Measurements from ENCODE around the gene ERC2. TPM values are rescaled to one million over a fixed set of nuclear protein-coding genes. Genes with fewer than 3 reads are reported as not detected.

ERC2 gene
- total and polyA plus RNA-seq, 2 of the 13 experiments (the other 11 are each of a cell fraction or from before 2014, with no cell fraction given) = 0.16 to 0.22 TPM

DNA sequence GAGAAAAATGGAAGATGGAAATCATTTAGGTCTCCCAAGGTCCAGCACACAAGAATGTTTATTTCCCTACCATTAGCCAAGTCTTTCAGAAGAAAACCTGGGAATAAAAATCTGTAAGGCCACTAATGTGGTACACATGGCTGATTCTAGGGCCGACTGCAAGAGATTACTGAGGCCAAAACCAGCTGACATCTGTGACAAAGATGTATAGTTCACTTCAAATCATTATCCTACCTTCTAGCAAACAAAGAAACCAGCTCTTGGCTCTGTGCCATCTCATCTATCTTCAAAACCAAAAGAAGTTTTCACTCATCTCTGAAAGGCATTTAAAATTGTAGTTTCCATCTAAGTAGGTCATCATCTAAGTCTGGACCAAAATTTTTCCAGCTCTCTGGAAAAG lies 43.9 kb downstream of the ERC2 start:
- Histone ChIP-seq H4K20me1 (ENCODE audit: insufficient read depth, low read length) (no peaks in the 10 kb centered on the region), H3K4me1 (ENCODE audit: insufficient read depth, low read length) (no peaks in the 10 kb centered on the region), H3K27me3 (ENCODE audit: control insufficient read depth in 1 of 2, insufficient read depth in 2 of 2, low read length in 2 of 2) (peaks cover 0 to 4% of the 10 kb centered on the region in 2 experiments; a peak in 1 of 5 replicates), H3K79me2 (ENCODE audit: insufficient read depth, low read length) (no peaks in the 10 kb centered on the region), H3K9ac (ENCODE audit: insufficient read depth, low read depth, low read length) (no peak overlapping the region), H3K36me3 (replicated peaks in 1 of 2; ENCODE audit: control insufficient read depth in 1 of 2, insufficient read depth in 2 of 2, low read length in 2 of 2) (no peaks in the 10 kb centered on the region), H3K9me3 (ENCODE audit: low read length) (no peaks in the 10 kb centered on the region), H3K4me2 (ENCODE audit: low read depth, low read length) (no peak overlapping the region), H3K4me3 (replicated peaks in 1 of 3; ENCODE audit: insufficient read depth in 1 of 3, low read depth in 2 of 3, low read length in 3 of 3) (no peak overlapping the region), H3K27ac (ENCODE audit: extremely low read length, insufficient read depth, low read length) (no peak overlapping the region), H2AFZ (ENCODE audit: low read length) (no peak overlapping the region)
- WGBS (ENCODE audit: low lambda C conversion rate) = 0% methylated on average over 1 of the region's 1 CpG
- intact Hi-C loops (cut with micrococcal nuclease; ENCODE audit: unreplicated experiment) (no loop called here), in situ Hi-C loops (cut with HindIII; ENCODE audit: extremely low pct_ligation_motif_present, low pct_unique_long_range_greater_than_20kb) (no loop called here)
- no TSS peak for BruUV-seq (replicated peaks)
- FAIRE-seq (no peak), ATAC-seq (no peak), DNase-seq (ENCODE audit: low spot score) (no peak)
- POLR2A ChIA-PET = no interaction called here
- CTCF ChIA-PET (ENCODE audit: low intra/inter-chr PET ratio, low total read pairs) = no interaction called here
- no peak for TF ChIP-seq PTBP1 (IDR thresholded peaks at IDR 0.05; ENCODE audit: low read depth, low read length, poor library complexity, severe bottlenecking)

DNA sequence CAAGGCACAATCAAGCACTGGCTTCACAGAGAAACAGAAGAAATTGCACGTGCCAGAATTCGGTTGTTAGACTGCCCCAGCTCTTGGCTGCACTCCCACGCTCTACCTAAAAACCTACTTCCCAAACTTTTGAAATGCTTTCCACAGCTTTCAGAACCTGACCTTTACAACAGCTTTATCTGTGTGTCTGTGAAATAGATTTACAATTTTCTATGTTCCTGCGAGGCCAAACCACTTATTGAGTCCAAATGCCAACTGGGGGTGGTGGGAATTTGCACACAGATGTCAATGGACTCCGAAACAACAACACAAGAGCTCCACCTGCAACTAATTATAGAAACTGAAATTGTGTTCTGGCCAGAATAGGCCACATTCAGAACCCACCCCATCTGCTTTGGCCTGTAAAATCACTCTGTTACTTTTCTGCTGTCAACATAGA lies 44.6 kb downstream of the ERC2 start:
- no peak for FAIRE-seq
- intact Hi-C loops (cut with micrococcal nuclease; ENCODE audit: unreplicated experiment) = no loop called here

More for the DNA sequence above, 44.6 kb downstream of the ERC2 start:
- Histone ChIP-seq H3K27ac (ENCODE audit: extremely low read length, insufficient read depth, low read length) (no peak overlapping the region), H2AFZ (ENCODE audit: low read length) (no peak overlapping the region), H3K9ac (ENCODE audit: insufficient read depth, low read depth, low read length) (no peak overlapping the region), H3K4me2 (ENCODE audit: low read depth, low read length) (no peak overlapping the region), H3K27me3 (ENCODE audit: control insufficient read depth in 1 of 2, insufficient read depth in 2 of 2, low read length in 2 of 2) (peaks cover 0 to 4% of the 10 kb centered on the region in 2 experiments; a peak in 1 of 5 replicates), H3K36me3 (replicated peaks in 1 of 2; ENCODE audit: control insufficient read depth in 1 of 2, insufficient read depth in 2 of 2, low read length in 2 of 2) (no peaks in the 10 kb centered on the region), H3K9me3 (ENCODE audit: low read length) (no peaks in the 10 kb centered on the region), H3K4me3 (replicated peaks in 1 of 3; ENCODE audit: insufficient read depth in 1 of 3, low read depth in 2 of 3, low read length in 3 of 3) (no peak overlapping the region), H3K79me2 (ENCODE audit: insufficient read depth, low read length) (no peaks in the 10 kb centered on the region), H3K4me1 (ENCODE audit: insufficient read depth, low read length) (no peaks in the 10 kb centered on the region), H4K20me1 (ENCODE audit: insufficient read depth, low read length) (no peaks in the 10 kb centered on the region)
- WGBS (ENCODE audit: low lambda C conversion rate) = 26% methylated on average over 5 of the region's 5 CpGs
- ChIA-PET CTCF (ENCODE audit: low intra/inter-chr PET ratio, low total read pairs) (no interaction called here), POLR2A (no interaction called here)
- in situ Hi-C loops (cut with HindIII; ENCODE audit: extremely low pct_ligation_motif_present, low pct_unique_long_range_greater_than_20kb) = no loop called here
- TF ChIP-seq HDAC1 (CRISPR knock-in tag; IDR thresholded peaks at IDR 0.05) (no peak), HOXD1 (CRISPR knock-in tag; IDR thresholded peaks at IDR 0.05) (no peak), AGO2 (optimal IDR thresholded peaks at IDR 0.05; ENCODE audit: low read depth, low read length) (no peak), FOXJ3 (CRISPR knock-in tag; IDR thresholded peaks at IDR 0.05; ENCODE audit: borderline replicate concordance) (no peak), ZNF75D (CRISPR knock-in tag; IDR thresholded peaks at IDR 0.05; ENCODE audit: borderline replicate concordance) (no peak)
- TF ChIP-seq, protein P1, sequence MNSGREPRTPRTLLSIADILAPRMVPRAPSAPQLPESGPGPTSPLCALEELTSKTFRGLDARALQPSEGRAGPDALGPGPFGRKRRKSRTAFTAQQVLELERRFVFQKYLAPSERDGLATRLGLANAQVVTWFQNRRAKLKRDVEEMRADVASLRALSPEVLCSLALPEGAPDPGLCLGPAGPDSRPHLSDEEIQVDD (CRISPR knock-in tag; IDR thresholded peaks at IDR 0.05; ENCODE audit: borderline replicate concordance) = no peak
- TF ChIP-seq, protein P2, sequence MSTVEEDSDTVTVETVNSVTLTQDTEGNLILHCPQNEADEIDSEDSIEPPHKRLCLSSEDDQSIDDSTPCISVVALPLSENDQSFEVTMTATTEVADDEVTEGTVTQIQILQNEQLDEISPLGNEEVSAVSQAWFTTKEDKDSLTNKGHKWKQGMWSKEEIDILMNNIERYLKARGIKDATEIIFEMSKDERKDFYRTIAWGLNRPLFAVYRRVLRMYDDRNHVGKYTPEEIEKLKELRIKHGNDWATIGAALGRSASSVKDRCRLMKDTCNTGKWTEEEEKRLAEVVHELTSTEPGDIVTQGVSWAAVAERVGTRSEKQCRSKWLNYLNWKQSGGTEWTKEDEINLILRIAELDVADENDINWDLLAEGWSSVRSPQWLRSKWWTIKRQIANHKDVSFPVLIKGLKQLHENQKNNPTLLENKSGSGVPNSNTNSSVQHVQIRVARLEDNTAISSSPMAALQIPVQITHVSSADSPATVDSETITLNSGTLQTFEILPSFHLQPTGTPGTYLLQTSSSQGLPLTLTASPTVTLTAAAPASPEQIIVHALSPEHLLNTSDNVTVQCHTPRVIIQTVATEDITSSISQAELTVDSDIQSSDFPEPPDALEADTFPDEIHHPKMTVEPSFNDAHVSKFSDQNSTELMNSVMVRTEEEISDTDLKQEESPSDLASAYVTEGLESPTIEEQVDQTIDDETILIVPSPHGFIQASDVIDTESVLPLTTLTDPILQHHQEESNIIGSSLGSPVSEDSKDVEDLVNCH (CRISPR knock-in tag; IDR thresholded peaks at IDR 0.05) = no peak
- TF ChIP-seq, protein P3, sequence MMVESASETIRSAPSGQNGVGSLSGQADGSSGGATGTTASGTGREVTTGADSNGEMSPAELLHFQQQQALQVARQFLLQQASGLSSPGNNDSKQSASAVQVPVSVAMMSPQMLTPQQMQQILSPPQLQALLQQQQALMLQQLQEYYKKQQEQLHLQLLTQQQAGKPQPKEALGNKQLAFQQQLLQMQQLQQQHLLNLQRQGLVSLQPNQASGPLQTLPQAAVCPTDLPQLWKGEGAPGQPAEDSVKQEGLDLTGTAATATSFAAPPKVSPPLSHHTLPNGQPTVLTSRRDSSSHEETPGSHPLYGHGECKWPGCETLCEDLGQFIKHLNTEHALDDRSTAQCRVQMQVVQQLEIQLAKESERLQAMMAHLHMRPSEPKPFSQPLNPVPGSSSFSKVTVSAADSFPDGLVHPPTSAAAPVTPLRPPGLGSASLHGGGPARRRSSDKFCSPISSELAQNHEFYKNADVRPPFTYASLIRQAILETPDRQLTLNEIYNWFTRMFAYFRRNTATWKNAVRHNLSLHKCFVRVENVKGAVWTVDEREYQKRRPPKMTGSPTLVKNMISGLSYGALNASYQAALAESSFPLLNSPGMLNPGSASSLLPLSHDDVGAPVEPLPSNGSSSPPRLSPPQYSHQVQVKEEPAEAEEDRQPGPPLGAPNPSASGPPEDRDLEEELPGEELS (CRISPR knock-in tag; IDR thresholded peaks at IDR 0.05) = no peak
- BruUV-seq (replicated peaks) = no TSS peak
- ATAC-seq (no peak), DNase-seq (ENCODE audit: low spot score) (no peak)
